ENCODE data around the gene FST. TPM values are rescaled to one million over a fixed set of nuclear protein-coding genes. Genes with fewer than 3 reads are reported as not detected.

The FST gene
- total and polyA plus RNA-seq, 2 of the 8 experiments (the other 6 are each of a cell fraction or from before 2014, with no cell fraction given): 16.6 to 17.5 TPM

DNA sequence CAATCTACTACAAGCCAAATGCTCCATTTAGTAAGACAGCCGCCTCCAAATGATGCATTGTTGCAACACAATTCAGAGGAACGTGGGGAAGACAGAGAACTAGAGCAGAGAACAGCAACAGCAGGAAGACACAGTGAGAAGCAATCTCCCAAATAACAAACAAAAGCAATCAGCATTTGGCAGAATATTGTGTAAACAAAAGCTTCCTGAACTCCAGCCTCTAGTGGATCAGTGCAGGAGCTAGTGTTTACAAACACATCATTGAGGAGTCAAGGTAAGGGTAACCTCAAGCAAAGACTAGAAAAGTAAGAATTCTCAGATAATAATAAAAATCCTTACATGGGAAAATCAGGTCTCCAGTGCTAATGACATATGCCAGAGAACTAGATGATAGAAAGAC lies 20.6 kb downstream of the FST start:
- POLR2A ChIA-PET (ENCODE audit: partially characterized antibody): no interaction called here
- peak overlapping the region; percentile 95; the same call in 1 of the 2 replicates for H2AFZ ChIP-seq (ENCODE audit: low read length)

More for the DNA sequence above, 20.6 kb downstream of the FST start:
- 48% methylated on average over 2 of the region's 2 CpGs; no CpG with 5 or more reads in 1 of the 2 experiments for WGBS, 2 experiments (ENCODE audit: extremely low coverage in 1 of 2, insufficient coverage in 1 of 2, insufficient read length in 1 of 2, insufficient replicate concordance in 2 of 2, low coverage in 1 of 2, low lambda C conversion rate in 2 of 2, missing lambda C conversion rate in 1 of 2)
- Histone ChIP-seq H2AK5ac (ENCODE audit: low read depth, low read length) (no peak overlapping the region), H2BK12ac (ENCODE audit: low read depth, low read length) (no peak overlapping the region), H4K8ac (ENCODE audit: extremely low read depth, insufficient read depth, low read length) (no peak overlapping the region), H3K23ac (ENCODE audit: insufficient read length) (no peak overlapping the region), H2BK5ac (ENCODE audit: low read depth, low read length) (no peak overlapping the region), H3K79me2 (ENCODE audit: control insufficient read depth in 1 of 2, insufficient read depth in 2 of 2, low read length in 2 of 2) (no peaks in the 10 kb centered on the region), H4K91ac (replicated peaks; ENCODE audit: insufficient read length, low read length) (no peak overlapping the region), H3K9me3 (ENCODE audit: insufficient read depth in 2 of 2, low read depth in 1 of 2, low read length in 1 of 2) (no peaks in the 10 kb centered on the region), H2BK20ac (ENCODE audit: low read length) (no peak overlapping the region), H3K56ac (replicated peaks; ENCODE audit: insufficient read length, low read depth, low read length) (no peak overlapping the region), H3K27ac (ENCODE audit: low read depth, low read length) (no peak overlapping the region), H3K36me3 (ENCODE audit: control insufficient read depth in 2 of 4, insufficient read depth in 4 of 4, low read length in 3 of 4) (no peaks in the 10 kb centered on the region), H4K5ac (ENCODE audit: insufficient read length, low read depth, low read length) (peak overlapping the region; percentile 29), H3K4ac (replicated peaks; ENCODE audit: insufficient read length, low read depth, low read length) (no peak overlapping the region), H3K9ac (replicated peaks in 1 of 4; ENCODE audit: extremely low read depth in 1 of 4, low read depth in 3 of 4, low read length in 3 of 4) (no peak overlapping the region), H3K79me1 (ENCODE audit: low read depth, low read length) (no peaks in the 10 kb centered on the region), H4K20me1 (replicated peaks in 1 of 2; ENCODE audit: control insufficient read depth in 1 of 2, insufficient read depth in 2 of 2, low read length in 2 of 2) (no peaks in the 10 kb centered on the region), H2BK120ac (replicated peaks; ENCODE audit: low read depth, low read length) (no peak overlapping the region), H3K14ac (ENCODE audit: insufficient read length) (no peak overlapping the region), H3K27me3 (replicated peaks in 1 of 4; ENCODE audit: control insufficient read depth in 3 of 4, extremely low read depth in 1 of 4, insufficient read depth in 3 of 4, low read length in 3 of 4) (no peaks in the 10 kb centered on the region), H3K4me1 (replicated peaks in 1 of 4; ENCODE audit: control insufficient read depth in 3 of 4, insufficient read depth in 4 of 4, low read length in 3 of 4) (peaks cover 0 to 5% (median 0%) of the 10 kb centered on the region in 4 experiments; a peak in 2 of 7 replicates), H3K18ac (ENCODE audit: extremely low read depth, low read length) (no peak overlapping the region), H3K4me2 (ENCODE audit: insufficient read depth in 1 of 2, low read depth in 2 of 2, low read length in 2 of 2) (no peak overlapping the region), H2BK15ac (ENCODE audit: low read length) (no peak overlapping the region), H3K4me3 (ENCODE audit: extremely low read depth in 1 of 4, insufficient read depth in 2 of 4, low read depth in 3 of 4, low read length in 4 of 4) (no peak overlapping the region), H3K23me2 (ENCODE audit: low read depth, low read length) (no peaks in the 10 kb centered on the region)
- no peak for TF ChIP-seq CHD2 (IDR thresholded peaks at IDR 0.05; ENCODE audit: low read length)
- TF ChIP-seq, protein P1, sequence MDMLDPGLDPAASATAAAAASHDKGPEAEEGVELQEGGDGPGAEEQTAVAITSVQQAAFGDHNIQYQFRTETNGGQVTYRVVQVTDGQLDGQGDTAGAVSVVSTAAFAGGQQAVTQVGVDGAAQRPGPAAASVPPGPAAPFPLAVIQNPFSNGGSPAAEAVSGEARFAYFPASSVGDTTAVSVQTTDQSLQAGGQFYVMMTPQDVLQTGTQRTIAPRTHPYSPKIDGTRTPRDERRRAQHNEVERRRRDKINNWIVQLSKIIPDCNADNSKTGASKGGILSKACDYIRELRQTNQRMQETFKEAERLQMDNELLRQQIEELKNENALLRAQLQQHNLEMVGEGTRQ (IDR thresholded peaks at IDR 0.05; ENCODE audit: low read length): no peak
- TF ChIP-seq CEBPB (IDR thresholded peaks at IDR 0.05; ENCODE audit: low read depth, low read length): peak; percentile 61
- TF ChIP-seq JUND (IDR thresholded peaks at IDR 0.05; ENCODE audit: low read length): no peak
- TF ChIP-seq RXRA (IDR thresholded peaks at IDR 0.05; ENCODE audit: insufficient read depth, low read depth, low read length): no peak
- CTCF ChIA-PET (ENCODE audit: partially characterized antibody): interaction anchor here (1.0 to 1.6 kb wide), 2 partner anchors 10 to 42 kb away, joined by 3 to 4 read pairs; no protein-coding TSS in a partner anchor
- no peak for FAIRE-seq
- DNase-seq (ENCODE audit: low read depth in 1 of 2, low spot score in 2 of 2): no peak
